IPS-18c (cell line): ENCODE measurements around the gene PDZD2.

Source experiments
- H3K4me3 ChIP-seq: 2 replicates; pipeline ENCODE4 v1.7.0; 2013; ENCODE audit warnings: low read depth, mild to moderate bottlenecking, low read length, moderate library complexity; ENCODE audit not compliant: insufficient read depth
- H3K9me3 ChIP-seq: one replicate; pipeline ENCODE4 v1.6.1; 2013; ENCODE audit warnings: mild to moderate bottlenecking, low read length, moderate library complexity; ENCODE audit not compliant: control insufficient read depth, insufficient read depth

The PDZD2 gene

DNA sequence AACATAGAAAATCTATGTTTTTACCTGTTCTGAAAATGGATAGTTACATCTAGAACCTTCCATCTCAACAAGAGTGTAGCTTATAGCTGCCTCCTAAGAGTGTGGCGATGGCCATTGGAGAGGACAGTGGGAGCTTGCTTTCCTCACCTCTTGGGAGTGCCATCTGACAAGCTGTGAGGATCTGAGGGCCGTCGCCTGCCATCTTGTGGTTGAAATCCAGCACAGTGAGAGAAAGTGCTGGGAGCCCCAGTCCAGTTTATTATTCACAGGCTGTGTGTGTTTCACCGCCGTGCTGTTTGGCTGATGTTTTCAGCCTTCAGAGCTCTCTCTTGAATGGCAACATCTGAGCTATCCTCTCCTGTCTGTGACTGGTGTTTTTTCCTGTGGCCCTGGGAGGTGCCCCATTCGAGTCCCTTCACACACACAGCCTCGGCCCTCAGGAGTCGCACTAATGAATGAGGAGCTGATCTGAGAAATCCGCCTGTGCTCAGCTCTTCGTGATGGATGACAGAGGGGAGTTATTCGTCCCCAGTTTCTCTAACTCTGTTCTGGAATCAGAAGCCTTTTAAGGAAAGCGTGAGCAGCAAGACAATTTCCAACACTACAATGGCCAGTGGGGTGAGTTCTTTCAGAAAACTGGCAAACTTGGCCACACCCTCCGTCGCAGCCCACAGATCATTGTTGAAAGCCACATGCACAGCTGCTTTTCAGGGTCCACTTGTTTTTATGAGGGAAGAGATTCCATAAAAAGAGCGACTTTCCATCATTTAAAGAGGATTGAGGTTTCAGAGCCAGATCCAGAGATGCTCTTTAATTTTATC, 170.3 kb downstream of the PDZD2 start:
- H3K4me3 ChIP-seq = no peak overlapping the region

DNA sequence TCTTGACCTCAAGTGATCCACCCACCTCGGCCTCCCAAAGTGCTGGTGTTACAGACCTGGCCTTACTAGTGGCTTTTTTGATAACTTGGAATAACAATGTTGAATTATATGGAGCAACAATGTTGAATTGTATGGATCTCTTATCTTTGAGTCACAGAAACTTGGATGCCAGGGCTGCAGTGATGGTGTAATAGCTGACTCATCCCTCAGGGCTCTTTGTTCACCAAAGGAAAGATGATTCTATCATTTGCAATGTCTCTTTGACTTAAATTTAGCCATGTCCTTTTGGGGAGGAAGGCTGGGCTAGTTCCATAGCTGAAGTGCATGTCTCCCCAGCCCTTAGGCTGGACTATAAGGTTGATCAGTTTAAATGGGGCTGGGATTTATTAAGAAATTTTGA, 172.3 kb downstream of the PDZD2 start:
- no peaks in the 10 kb centered on the region for H3K9me3 ChIP-seq
- no peak overlapping the region for H3K4me3 ChIP-seq

More for the DNA sequence above, 170.3 kb downstream of the PDZD2 start:
- no peaks in the 10 kb centered on the region for H3K9me3 ChIP-seq

DNA sequence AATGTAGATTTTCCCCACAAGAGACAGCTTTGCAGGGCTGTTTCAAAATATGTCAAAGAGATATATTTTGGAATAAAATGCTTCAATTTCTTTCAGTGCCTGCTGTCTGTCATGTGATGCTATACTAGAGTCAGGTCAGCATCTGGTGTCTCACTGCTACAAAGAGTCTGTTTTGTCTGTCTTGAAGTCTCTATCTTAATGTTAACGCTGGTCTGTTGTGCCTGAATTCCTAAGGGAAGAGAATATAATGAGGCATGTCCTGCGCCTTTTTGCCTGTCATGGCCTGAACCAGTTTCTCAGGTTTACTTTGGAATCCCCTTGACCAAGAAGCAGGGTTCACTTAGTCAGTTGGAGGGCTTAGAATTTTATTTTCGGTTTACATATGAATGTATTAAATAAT, 176.4 kb downstream of the PDZD2 start:
- no peaks in the 10 kb centered on the region for H3K9me3 ChIP-seq
- no peak overlapping the region for H3K4me3 ChIP-seq

DNA sequence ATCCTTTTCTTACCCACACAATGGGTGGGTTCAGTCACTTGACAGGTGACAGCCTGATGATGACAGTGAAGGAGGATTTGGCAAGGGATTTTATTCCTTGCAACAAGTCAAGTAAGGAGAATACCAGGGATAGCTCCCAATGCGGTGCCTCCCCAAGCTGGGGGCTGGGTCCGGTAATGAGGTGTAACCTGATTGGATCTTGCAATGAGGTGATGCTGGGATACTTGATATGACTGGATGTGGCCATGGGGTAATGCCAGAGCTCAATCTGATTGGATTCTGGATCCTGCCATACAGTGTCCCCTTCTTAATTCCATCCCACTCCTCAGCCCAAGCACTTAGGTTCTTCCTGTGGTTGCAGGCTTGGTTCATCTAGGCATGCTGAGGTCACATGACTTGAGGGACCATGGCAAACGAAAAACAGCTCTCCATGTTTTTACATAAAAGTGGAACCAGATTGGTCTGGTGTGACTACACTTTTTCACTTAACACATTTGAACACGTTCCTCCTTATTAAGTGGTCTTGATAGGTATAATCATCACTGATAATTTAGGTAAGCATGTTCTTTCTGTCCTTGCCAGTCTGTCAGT, 181.1 kb downstream of the PDZD2 start:
- no peaks in the 10 kb centered on the region for H3K9me3 ChIP-seq
- no peak overlapping the region for H3K4me3 ChIP-seq

DNA sequence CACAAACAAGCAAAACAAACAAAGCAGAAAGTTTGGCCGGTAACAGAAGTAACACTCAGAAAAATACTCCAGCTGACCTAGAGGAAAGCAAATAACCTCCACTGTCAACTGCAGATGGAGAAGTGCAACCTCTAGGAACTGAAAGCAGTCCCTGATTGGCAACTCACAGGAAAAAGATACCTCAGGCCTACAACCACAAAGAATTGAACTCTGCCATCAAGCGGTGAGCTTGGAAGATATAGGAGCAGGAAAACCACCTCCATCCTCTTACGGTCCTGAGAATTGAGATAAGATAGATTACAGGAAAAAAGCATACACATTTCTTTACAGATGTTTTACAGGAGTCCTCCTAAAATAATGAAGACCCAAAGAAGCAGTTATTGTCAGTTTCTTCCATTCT, 184.5 kb downstream of the PDZD2 start:
- Histone ChIP-seq H3K4me3 (no peak overlapping the region), H3K9me3 (no peaks in the 10 kb centered on the region)

DNA sequence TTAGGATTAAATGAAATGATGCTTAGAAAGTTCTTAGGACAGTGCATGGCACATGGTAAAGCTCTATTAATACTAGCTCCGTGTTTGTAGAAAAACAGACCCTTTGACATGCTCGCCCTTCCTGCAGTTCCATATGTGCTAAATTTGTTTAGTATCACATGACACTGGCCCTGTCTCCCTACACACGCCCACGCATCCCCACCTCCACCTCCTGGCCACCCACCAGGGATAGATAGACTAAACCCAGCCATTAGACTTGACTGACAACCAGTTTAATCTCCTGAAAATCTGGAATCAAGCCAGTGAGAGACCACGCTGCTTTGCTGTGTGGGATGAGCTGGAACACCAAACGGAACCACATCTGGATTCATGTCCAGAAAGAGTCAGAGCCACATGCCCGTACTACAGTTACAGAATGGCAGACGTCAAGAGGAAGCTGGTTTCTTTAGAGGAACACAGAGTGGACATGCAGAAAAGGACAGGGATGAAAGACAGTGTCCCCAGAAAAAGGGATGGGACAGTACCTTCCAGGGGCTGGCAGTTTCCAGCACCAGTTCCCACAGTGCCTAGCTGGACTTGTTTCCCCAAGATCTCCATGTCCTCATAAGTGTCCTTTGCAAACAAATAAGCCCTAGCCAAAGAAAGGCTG, 186.1 kb downstream of the PDZD2 start:
- peaks cover 2% of the 10 kb centered on the region for H3K9me3 ChIP-seq
- no peak overlapping the region for H3K4me3 ChIP-seq

DNA sequence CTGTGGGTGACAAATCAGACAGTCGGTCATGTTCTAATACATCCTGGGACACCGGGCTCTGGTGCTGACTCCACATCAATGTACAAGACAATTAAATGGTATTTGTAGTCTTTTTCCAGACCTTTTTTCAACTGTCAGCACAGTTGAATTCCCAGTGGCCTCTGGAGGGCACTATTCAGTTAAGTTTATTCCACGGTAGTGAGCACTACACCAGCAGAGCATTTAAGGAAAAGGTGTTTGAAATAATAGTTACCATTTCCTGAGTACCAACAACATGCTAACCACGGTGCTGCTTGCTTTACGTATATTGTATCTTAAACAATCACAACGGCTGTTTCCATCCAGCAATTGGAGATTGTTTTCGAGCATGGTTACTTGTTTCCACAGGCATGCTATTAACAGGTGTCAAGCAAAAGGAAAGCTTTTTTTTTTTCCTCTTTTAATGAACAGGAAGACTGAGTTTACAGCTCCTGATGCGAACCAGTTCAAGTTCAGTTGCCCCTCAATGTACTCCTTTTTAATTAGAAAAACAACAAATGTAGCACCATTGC, 186.7 kb downstream of the PDZD2 start:
- H3K4me3 ChIP-seq = no peak overlapping the region
- H3K9me3 ChIP-seq = peaks cover 2% of the 10 kb centered on the region

DNA sequence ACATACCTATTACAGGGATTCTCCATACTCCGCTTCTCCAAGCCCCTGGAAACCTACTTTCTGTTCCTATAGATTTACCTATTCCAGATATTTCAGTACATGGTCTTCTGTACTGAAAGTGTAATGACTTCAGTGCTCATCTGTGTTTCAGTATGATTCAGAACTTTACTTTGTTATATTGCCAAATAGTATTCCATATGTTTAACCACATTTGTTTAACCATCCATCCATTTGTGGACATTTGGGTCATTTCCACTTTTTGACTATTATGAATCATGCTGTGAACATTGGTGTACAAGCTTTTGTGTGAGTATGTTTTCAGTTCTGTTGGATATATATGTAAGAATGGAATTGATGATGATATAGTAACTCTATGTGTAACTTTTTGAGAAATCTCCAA, 188.9 kb downstream of the PDZD2 start:
- peaks cover 2% of the 10 kb centered on the region for H3K9me3 ChIP-seq
- H3K4me3 ChIP-seq = no peak overlapping the region

DNA sequence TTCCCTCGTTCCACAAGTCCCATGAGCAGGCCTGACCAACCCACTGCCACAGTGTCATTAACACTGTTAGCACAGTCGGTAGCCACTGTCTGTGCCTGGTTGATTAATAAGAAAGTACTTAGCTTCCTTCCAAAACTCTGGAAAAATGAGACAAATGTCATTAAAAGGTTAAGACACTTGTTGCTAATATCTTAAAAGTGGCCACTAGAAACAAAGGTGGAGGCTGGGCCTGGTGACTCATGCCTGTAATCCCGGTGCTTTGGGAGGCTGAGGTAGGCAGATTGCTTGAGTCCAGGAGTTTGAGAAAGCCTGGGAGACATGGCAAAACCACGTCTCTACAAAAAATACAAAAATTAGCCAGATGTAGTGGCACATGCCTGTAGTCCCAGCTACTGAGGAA, 194.0 kb downstream of the PDZD2 start:
- no peak overlapping the region for H3K4me3 ChIP-seq
- peaks cover 4% of the 10 kb centered on the region for H3K9me3 ChIP-seq

DNA sequence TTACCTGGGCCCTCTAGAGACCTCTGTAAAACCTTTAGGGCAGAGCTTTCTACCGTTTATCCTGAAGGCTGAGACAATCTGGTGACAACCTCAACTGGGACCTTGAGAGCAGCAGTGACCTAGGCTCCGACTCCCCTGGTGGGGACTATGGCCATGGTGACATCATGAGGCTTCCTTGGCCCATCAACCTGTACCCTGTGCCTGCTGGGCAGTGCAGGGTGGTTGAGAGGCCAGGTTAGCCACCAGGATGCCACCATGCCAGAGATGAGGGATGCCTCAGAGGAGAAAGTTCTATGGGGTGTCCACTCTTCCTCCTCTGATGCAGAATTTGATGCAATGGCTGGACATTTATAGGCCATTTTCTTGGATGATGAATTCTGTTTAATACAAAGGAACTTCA, 194.8 kb downstream of the PDZD2 start:
- Histone ChIP-seq H3K4me3 (no peak overlapping the region), H3K9me3 (peaks cover 4% of the 10 kb centered on the region)

DNA sequence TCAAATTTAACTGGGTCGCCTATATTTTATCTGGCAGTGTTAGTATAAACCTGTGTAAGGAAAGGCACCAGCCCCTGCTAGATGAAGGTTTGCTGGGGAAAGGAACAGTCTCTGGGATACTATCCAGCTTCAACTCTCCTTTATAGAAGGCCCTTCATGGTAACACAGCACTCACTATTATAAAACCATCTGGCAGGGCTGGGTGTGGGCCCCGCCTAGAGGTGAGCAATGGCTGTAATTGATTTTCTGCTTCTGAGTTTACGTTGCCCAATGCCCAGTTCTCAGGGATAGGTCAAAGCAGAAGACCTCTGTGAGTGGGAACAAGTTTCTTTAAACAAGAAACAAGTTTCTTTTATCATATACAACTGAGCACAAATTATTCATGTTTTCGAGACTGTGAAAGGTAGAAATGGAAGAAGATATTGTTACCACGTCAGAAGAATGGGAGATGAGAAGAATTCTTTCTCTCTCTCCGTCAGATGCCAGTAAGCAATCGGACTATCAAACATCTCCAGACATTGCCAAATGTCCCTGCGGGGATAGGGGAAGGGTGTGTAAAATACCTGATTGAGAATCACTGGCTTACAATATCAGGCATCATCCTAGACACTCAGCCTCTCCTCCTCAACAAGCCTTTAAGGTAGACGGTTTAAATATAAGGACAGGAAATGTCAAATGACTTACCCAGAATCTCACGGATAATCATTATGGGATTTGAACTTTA, 205.9 kb downstream of the PDZD2 start:
- Histone ChIP-seq H3K9me3 (no peaks in the 10 kb centered on the region), H3K4me3 (no peak overlapping the region)

DNA sequence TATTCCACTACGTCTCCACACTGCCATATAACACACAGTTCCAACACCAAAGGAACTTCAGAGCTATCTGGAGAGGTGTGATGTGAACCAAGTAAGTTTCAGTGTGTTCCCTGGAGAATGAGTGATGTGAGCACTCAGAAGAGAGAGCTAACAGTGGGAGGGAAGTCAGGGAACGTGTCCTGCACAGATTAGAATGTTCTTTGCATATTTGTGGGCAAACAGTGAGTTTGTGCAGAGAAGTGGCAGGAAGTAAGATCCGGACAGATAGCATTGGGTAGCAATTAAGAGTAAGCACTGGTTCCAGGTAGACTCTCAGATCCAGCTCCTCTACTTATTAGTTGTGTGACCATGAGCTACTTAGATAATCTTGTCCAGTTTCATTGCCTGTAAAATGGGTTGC, 206.4 kb downstream of the PDZD2 start:
- Histone ChIP-seq H3K9me3 (no peaks in the 10 kb centered on the region), H3K4me3 (no peak overlapping the region)

DNA sequence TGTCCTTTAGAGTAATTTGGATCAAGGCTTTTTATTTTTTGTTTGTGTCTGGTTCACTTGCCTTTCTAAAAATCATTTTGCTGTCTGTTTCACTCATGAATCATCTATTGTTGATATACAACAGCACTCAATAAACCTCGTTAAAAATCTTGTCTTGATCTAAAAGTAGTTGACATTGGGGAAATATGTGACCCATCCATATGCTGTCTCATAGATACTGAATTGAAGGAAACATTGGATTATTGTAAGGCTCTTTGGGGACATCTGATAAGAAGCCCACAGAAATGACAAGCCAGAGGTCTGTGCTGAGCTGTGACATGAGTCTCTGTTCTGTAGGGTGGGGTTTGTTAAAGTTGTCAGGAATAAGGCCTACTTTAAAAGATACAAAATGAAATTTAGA, 208.0 kb downstream of the PDZD2 start:
- Histone ChIP-seq H3K4me3 (no peak overlapping the region), H3K9me3 (no peaks in the 10 kb centered on the region)

DNA sequence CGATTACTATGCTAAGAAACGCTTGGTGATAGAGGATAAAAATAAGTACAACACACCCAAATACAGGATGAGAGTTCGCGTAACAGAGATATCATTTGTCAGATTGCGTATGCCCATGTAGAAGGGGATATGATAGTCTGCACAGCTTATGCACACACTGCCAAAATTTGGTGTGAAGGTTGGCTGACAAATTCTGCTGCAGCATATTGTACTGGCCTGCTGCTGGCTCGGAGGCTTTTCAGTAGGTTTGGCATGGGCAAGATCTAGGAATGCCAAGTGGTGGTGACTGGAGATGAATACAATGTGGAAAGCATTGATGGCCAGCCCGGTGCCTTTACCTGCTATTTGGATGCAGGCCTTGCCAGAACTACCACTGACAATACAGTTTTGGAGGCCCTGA, 208.4 kb downstream of the PDZD2 start:
- H3K4me3 ChIP-seq = no peak overlapping the region
- no peaks in the 10 kb centered on the region for H3K9me3 ChIP-seq

DNA sequence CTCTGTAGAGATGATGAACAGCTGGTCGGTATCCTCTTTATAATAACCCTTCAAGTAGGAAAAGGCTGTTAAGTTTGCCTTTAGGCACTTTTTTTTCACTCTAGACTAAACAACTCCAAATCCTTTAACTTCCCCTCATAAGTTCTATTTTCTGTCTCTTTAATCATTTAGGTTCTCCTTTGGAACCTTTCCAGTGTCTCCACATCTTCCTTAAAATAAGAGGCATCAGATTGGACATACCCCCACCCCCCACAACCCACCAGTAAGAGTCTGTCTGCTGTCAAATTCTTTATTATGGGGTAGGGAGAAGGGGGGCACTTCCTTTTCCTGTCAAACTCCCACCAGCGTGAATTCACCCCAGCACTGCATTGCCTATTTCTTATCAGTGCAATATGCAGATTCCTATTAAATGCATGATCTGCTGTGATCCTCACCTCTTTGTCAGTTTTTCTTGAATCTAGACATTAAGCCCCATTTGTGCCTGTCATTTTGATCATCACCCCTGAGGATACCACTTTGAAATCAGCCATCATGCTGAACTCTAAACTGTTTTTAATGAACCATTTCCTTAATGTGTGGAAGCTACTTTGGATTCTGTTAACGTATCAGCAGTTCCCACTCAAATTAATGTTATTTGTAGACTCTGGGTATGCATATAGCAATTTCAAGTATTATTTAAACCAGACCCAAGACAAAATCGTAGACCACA, 212.2 kb downstream of the PDZD2 start:
- no peak overlapping the region for H3K4me3 ChIP-seq
- H3K9me3 ChIP-seq = no peaks in the 10 kb centered on the region

DNA sequence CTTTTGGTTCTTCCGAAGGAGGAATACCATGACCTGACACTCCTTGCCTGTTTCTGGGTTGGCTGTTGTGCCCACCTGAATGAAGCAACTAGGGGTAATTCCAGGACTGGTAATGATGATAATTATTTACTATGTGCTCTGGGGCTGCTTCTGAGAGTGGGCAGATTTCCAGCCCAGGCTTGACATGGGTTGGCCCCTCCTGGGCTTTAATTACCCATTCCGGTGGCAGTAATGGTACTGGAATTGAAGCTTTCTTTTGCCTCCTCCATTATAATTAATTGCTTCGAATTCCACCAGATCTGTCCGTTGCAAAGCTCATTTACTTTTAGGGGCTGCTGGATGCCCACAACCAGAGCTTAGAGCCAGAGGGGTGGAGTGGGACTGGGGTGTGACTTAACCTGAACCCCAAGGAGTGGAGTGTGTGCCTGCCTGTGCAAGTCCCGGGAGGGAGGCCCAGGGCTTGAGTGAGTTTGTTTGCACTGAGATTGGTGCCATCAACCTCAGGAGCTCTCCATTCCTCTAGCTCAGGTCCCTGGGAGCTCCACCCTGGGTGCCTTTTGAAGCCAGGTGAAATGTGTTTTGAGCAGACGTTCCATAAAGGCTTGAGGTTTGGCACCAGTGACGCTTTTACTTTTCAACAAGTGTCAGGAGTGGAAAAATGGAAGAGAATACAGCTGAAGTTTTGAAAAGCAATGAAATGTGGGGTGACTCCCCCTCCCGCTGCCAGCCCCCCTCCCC, 214.6 kb downstream of the PDZD2 start:
- Histone ChIP-seq H3K9me3 (no peaks in the 10 kb centered on the region), H3K4me3 (peak overlapping the region; percentile 79)
